Endothelial cell (in vitro differentiated cells): ENCODE data around the gene MEG3. TPM values are rescaled to one million over a fixed set of nuclear protein-coding genes. Genes with fewer than 3 reads are reported as not detected.

Source experiments
- DNase-seq: peaks from one replicate; pipeline ENCODE4 v3.0.0; 2021; ENCODE audit warnings: low spot score
- H3K27ac Mint-ChIP-seq: one replicate; pipeline ENCODE4 v1.8.0; 2021; ENCODE audit warnings: mixed read lengths, inconsistent platforms; ENCODE audit not compliant: unreplicated experiment
- H3K27me3 Mint-ChIP-seq: one replicate; pipeline ENCODE4 v1.8.0; 2021; ENCODE audit warnings: mild to moderate bottlenecking, moderate library complexity, mixed read lengths, inconsistent platforms; ENCODE audit not compliant: unreplicated experiment
- H3K36me3 Mint-ChIP-seq: one replicate; pipeline ENCODE4 v1.8.0; 2021; ENCODE audit warnings: mild to moderate bottlenecking, low read depth, mixed read lengths, inconsistent platforms; ENCODE audit not compliant: unreplicated experiment
- H3K4me1 Mint-ChIP-seq: one replicate; pipeline ENCODE4 v1.8.0; 2021; ENCODE audit warnings: mild to moderate bottlenecking, mixed read lengths, inconsistent platforms; ENCODE audit not compliant: unreplicated experiment
- H3K4me3 Mint-ChIP-seq: one replicate; pipeline ENCODE4 v1.8.0; 2021; ENCODE audit warnings: mild to moderate bottlenecking, mixed read lengths, inconsistent platforms; ENCODE audit not compliant: unreplicated experiment
- H3K9me3 Mint-ChIP-seq: one replicate; pipeline ENCODE4 v1.8.0; 2021; ENCODE audit warnings: mixed read lengths, inconsistent platforms; ENCODE audit not compliant: unreplicated experiment
- total RNA-seq: library from RNA; stranded (reverse); fragmentation: NEBNext Ultra II Directional; extraction: Animal tissue kit (Norgen Biotek cat#: 25700); gene quantifications from one replicate; pipeline ENCODE4 v1.2.1, GENCODE V29; 2021; ENCODE audit not compliant: unreplicated experiment
- TF ChIP-seq, protein P1 (sequence below): fragments of 200-600 bp; sonication (generic); IDR thresholded peaks from one replicate; pipeline ENCODE4 v1.5.0; 2021; ENCODE audit warnings: antibody characterized with exemption; ENCODE audit not compliant: unreplicated experiment

The MEG3 gene
- total RNA-seq, 1 donor from 2014 or later: not detected

DNA sequence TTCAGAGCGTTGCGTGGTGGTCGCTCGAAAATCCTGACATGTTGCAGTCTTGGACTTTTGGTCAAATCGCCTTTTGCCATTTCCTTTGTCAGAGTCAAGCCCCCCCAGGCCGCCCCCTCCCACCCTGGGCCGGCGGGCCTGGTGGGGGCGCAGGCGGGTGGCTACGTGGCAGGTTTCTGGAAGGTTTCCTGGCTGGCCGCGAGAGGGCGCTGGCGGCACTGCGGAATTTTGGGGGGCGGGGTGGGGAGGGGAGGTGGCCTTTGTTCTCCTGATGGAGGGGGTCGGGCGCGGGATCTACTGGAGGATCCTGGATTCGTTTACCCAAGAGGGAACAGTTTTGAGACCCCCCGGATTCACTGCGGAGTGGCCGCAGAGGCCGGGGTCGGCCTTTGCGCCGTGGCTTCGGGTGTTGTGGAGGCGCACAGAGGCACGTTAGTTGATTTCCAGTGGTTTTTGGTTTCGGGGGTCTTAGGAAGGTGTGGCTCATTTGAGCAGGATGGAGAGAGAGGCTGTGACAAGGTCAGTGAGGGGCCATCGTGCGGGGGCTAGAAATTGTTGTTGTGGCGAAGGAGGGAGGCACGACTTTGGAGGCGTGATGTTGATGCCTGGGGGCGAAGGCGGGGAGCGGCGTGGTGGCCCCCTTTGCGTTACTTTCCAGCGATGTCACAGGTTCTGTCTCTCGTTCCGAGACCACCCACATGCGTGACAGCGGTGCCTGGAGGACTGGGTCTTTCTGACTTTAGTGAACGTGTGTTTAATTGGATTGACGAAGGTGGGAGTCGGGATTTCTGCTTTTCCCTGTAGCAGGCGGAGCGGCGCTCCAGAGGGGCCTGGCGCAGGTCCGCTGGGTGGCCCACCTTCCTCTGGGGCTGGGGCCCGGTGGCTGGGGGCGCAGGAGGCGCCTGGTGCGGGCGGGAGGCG, 1.4 kb downstream of the MEG3 start:
- TF ChIP-seq, protein P1, sequence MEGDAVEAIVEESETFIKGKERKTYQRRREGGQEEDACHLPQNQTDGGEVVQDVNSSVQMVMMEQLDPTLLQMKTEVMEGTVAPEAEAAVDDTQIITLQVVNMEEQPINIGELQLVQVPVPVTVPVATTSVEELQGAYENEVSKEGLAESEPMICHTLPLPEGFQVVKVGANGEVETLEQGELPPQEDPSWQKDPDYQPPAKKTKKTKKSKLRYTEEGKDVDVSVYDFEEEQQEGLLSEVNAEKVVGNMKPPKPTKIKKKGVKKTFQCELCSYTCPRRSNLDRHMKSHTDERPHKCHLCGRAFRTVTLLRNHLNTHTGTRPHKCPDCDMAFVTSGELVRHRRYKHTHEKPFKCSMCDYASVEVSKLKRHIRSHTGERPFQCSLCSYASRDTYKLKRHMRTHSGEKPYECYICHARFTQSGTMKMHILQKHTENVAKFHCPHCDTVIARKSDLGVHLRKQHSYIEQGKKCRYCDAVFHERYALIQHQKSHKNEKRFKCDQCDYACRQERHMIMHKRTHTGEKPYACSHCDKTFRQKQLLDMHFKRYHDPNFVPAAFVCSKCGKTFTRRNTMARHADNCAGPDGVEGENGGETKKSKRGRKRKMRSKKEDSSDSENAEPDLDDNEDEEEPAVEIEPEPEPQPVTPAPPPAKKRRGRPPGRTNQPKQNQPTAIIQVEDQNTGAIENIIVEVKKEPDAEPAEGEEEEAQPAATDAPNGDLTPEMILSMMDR: no peak
- Mint-ChIP-seq H3K36me3 (peaks cover 5% of the 10 kb centered on the region), H3K4me1 (peaks cover 10% of the 10 kb centered on the region), H3K27me3 (peaks cover 3% of the 10 kb centered on the region), H3K27ac (peak overlapping the region; percentile 61), H3K9me3 (peaks cover 5% of the 10 kb centered on the region), H3K4me3 (peak overlapping the region; percentile 76)
- no peak for DNase-seq

DNA sequence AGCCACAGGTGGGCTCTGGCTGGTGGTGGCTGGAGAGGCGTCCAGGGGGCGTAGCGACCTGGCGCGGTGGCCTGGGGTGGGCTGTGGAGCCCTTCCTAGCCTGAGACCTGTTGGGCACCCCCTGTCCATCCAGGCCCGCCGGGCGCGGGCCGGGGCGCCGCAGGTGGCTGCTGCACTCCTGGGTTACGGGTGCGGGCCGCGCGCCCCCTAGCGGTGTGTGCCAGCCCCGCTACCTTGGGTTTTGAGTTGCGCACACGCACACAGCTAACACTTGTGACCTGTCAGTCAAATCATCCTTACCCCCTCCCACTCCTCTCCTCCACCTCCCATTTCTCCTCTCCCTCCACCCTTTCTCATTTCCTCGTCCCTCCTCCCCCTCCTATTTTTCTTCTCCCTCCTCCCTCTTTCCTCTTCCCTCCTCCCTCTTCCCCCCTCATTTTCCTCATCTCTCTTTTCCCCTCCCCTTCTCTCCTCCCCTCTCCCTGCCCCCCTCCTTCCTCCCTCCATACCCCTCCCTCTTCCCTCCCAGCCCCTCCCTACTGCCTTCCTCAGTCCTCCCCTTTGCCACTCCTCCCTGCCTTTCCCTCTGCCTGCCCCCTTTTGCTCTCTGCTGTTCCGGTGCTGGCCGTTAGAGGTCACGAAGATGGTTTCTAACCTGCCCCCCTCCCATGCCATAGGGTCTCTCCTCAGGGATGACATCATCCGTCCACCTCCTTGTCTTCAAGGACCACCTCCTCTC, 2.3 kb downstream of the MEG3 start:
- H3K4me3 Mint-ChIP-seq: peak overlapping the region; percentile 74
- peak overlapping the region; percentile 30 for H3K27ac Mint-ChIP-seq
- H3K9me3 Mint-ChIP-seq: peaks cover 5% of the 10 kb centered on the region
- peaks cover 10% of the 10 kb centered on the region for H3K4me1 Mint-ChIP-seq
- no peak for DNase-seq
- H3K27me3 Mint-ChIP-seq: peaks cover 3% of the 10 kb centered on the region
- H3K36me3 Mint-ChIP-seq: peaks cover 5% of the 10 kb centered on the region
- TF ChIP-seq, protein P1: no peak

DNA sequence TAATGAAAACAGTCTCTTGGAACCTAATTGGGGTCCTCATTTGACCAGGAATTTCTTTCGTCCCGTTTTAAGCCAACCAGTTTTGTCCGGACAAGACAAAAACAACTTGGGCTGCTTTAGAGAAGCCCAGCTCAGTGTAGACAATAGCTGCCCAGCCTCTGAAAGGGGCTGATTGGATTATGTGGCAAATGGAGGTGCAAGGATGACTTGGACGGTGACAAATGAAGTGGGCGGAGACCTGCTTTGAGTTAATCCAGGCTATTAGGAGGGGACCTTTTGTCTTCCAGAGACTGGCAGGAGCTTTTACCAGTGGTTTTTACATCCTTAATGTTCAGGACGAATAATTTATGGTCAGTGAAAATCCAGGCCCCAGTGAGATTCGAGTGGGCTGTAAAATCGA, 4.8 kb downstream of the MEG3 start:
- H3K4me3 Mint-ChIP-seq: no peak overlapping the region

DNA sequence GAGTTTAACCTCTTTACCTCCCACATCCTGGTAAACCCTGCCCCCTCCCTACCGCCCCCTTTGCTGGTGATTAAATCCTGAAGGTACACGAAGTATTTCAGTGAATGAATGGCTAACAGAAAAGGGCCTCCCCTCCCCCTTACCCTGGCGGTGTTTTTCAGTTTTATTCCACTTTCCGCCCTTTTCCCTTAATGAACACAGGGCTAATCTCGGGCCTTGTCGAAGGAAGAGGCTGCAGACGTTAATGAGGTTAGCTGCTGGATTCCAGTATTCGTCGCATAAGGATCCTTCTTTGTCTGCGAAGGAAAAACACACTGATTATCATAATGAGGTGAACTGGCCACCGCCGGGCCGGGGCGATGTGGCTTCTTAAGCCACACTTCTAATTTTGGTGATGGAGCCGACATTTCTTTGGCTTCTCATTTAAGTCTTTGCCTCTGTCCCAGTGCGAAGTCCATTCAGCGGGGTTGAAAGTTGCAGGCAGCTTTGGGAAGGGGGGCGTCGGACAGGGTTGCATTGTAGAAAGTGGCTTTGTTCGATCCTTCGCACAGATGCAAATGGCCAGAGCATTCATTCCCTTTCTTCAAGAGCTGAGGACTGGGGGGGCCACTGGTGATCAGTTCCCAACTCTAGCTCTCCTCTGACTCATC, 6.5 kb downstream of the MEG3 start:
- Mint-ChIP-seq H3K4me3 (no peak overlapping the region), H3K27me3 (peaks cover 6% of the 10 kb centered on the region), H3K27ac (no peak overlapping the region), H3K9me3 (peaks cover 2% of the 10 kb centered on the region), H3K36me3 (peaks cover 3% of the 10 kb centered on the region), H3K4me1 (peaks cover 10% of the 10 kb centered on the region)
- TF ChIP-seq, protein P1: no peak
- no peak for DNase-seq

More for the DNA sequence above, 4.8 kb downstream of the MEG3 start:
- DNase-seq: no peak
- H3K36me3 Mint-ChIP-seq: peaks cover 5% of the 10 kb centered on the region
- peaks cover 10% of the 10 kb centered on the region for H3K4me1 Mint-ChIP-seq
- TF ChIP-seq, protein P1: no peak
- H3K27ac Mint-ChIP-seq: no peak overlapping the region
- H3K9me3 Mint-ChIP-seq: peaks cover 5% of the 10 kb centered on the region
- H3K27me3 Mint-ChIP-seq: peaks cover 3% of the 10 kb centered on the region
